ENCODE measurements around the gene AGRP.

The AGRP gene

GRCh38 chr16:67459066-67459860 is 24.1 kb downstream of the AGRP start:
- H3K27ac ChIP-seq (replicated peaks): no peak overlapping the region

GRCh38 chr16:67458121-67458641 is 25.2 kb downstream of the AGRP start:
- TF ChIP-seq GABPA (IDR thresholded peaks at IDR 0.05; ENCODE audit: low read depth): no peak
- no peak for TF ChIP-seq POLR2AphosphoS5 (IDR thresholded peaks at IDR 0.05; ENCODE audit: low read depth)
- TF ChIP-seq CTCF (IDR thresholded peaks at IDR 0.05; ENCODE audit: insufficient read depth, low read length): no peak
- TF ChIP-seq REST (IDR thresholded peaks at IDR 0.05; ENCODE audit: insufficient replicate concordance, low read depth): no peak
- no peak for TF ChIP-seq SPI1 (IDR thresholded peaks at IDR 0.05; ENCODE audit: borderline replicate concordance, low read depth)
- no peak for DNase-seq (ENCODE audit: low read depth in 1 of 2, low spot score in 1 of 2)
- no peak overlapping the region for H3K27ac ChIP-seq (replicated peaks)
- H3K4me3 ChIP-seq (replicated peaks; ENCODE audit: insufficient read depth, low read length): no peak overlapping the region
- H3K27me3 ChIP-seq (ENCODE audit: insufficient read depth, poor library complexity, severe bottlenecking): no peaks in the 10 kb centered on the region

More at GRCh38 chr16:67459066-67459860, 24.1 kb downstream of the AGRP start:
- TF ChIP-seq GABPA (IDR thresholded peaks at IDR 0.05; ENCODE audit: low read depth) (no peak), SPI1 (IDR thresholded peaks at IDR 0.05; ENCODE audit: borderline replicate concordance, low read depth) (no peak), REST (IDR thresholded peaks at IDR 0.05; ENCODE audit: insufficient replicate concordance, low read depth) (no peak), CTCF (IDR thresholded peaks at IDR 0.05; ENCODE audit: insufficient read depth, low read length) (no peak), POLR2AphosphoS5 (IDR thresholded peaks at IDR 0.05; ENCODE audit: low read depth) (no peak)
- no peak for DNase-seq (ENCODE audit: low read depth in 1 of 2, low spot score in 1 of 2)
- Histone ChIP-seq H3K27me3 (ENCODE audit: insufficient read depth, poor library complexity, severe bottlenecking) (no peaks in the 10 kb centered on the region), H3K4me3 (replicated peaks; ENCODE audit: insufficient read depth, low read length) (no peak overlapping the region)

- TF ChIP-seq POLR2AphosphoS5 (IDR thresholded peaks at IDR 0.05; ENCODE audit: low read depth) (no peak), SPI1 (IDR thresholded peaks at IDR 0.05; ENCODE audit: borderline replicate concordance, low read depth) (no peak), REST (IDR thresholded peaks at IDR 0.05; ENCODE audit: insufficient replicate concordance, low read depth) (no peak), GABPA (IDR thresholded peaks at IDR 0.05; ENCODE audit: low read depth) (no peak), CTCF (IDR thresholded peaks at IDR 0.05; ENCODE audit: insufficient read depth, low read length) (no peak)
- no peak overlapping the region for H3K4me3 ChIP-seq (replicated peaks; ENCODE audit: insufficient read depth, low read length)
- no peak for DNase-seq (ENCODE audit: low read depth in 1 of 2, low spot score in 1 of 2)
- no peak overlapping the region for H3K27ac ChIP-seq (replicated peaks)
- H3K27me3 ChIP-seq (ENCODE audit: insufficient read depth, poor library complexity, severe bottlenecking): no peaks in the 10 kb centered on the region
These were observed 25.7 kb downstream of the AGRP start for GRCh38 chr16:67457611-67458010.
